Measurements from ENCODE around the gene CIAO2A. TPM values are rescaled to one million over a fixed set of nuclear protein-coding genes. Genes with fewer than 3 reads are reported as not detected.
"Not testable (repeated sequence)": the region's sequence is repeated elsewhere in the genome, so short reads cannot be mapped to it uniquely, and the experiment has no call there.

The CIAO2A gene
- polyA plus RNA-seq, 5 donors: 49.5 to 84.9 (median 64.0) TPM

DNA sequence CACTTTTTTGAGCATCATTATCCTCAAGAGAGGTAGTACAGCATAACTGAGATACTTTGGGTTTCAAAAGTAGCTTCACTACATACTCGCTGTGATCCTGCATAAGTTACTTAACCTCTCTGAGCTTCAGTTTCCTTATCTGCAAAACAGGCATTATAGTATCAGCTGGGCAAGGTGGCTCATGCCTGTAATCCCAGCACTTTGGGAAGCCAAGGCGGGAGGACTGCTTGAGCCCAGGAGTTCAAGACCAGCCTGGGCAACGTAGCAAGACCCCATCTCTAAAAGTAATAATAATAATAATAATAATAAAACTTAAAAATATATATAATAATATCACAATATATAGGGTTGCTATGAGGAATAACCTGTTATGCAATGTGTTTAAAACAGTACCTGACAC lies 10.9 kb downstream of the CIAO2A start:
- no peak for DNase-seq

GRCh38 chr15:64073496-64073895 lies 20.1 kb downstream of the CIAO2A start:
- not testable (repeated sequence) for DNase-seq

GRCh38 chr15:64072812-64073211 lies 20.8 kb downstream of the CIAO2A start:
- DNase-seq: no peak

DNA sequence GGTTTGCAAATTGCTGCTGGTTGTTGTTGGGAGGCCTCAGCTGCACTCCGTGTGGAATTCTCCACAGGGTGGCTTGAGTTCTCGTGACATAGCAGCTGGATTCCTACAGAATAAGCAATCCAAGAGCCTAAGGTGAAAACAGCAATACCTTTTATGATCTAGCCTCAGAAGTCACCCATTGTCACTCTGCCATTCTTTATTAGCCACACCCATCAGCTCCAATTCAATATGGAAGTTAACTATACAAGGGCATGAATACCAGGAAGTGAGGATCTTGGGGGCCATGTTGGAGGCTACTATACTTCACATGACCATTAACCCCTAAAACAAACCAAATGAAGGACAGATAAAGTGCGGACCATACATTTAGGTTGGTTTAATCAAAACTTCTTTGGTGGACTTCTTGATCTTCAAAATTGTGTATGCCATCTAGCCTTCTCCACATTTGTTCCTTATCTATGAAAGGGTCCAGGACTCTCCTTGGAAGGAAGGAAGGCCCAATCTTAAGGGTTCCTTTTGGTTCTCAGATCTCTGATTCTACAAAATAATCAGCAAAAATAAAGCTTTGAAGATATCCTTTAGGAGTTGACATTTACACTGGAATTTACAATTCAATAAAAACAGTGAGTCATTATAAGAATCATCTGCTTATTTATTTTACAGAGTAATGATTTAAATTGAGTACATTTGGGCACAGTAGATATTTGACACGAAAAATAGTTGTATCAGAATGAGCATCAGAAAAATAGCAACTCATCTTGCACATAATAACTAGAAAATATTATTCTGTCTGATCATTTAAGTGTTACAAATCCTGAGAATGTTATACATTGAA lies 21.5 kb downstream of the CIAO2A start:
- DNase-seq: no peak

DNA sequence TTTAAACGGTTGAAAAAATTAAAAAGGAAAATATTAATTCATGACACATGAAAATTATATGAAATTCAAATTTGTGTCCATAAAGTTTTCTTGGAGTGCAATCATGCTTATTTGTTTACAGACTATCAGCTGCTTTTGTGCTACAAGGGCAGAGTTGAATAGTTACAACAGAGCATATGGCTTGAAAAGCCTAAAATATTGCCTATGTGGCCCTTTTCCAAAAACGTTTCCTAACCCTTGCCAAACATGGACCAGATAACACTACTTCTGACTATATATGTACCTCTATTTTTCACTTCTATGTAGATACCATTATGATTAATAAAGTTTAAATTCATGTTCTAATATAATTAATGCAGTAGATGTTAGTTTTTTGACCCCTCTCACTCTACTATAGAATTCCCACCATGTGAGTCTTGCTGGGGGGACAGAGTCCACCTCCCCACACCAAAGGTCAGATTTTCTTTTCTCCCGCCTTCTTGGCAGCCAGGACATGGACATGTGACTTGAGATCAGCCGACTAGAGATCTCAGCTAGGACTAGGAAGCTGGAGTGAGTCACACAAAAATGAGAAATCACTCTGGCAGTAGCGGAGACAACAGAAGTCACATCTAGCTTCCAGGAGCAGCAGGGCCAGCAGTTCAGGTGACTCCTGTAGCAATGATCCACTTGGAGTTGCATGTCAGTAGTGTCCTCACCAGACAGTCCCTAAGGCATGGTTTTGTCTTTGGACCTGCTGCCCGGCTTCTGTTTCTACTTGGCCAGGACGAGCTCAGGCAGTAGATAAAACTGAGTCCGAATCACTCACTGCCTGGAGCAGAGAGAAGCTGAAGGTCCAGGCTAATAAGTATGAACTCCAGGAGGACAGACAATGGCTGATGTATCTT lies 22.4 kb downstream of the CIAO2A start:
- no peak for DNase-seq

DNA sequence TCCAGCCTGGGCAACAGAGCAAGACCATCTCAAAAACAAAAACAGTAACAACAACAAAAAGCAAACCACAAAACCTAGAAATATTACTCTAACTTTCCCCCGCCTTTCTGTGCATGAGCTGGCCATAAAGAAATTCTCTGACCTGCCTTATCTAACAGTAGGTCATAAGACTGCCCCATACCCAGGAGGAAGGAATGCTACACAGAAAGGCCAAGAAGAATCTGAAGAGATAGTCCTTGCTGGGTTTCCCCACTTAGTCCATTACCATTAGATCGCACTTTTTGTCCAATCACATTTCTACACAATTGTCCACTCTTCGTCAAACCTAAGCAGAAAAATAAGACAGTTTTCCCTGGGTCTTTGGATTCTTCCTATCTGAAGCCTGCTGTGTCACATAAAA lies 23.5 kb downstream of the CIAO2A start:
- DNase-seq: no peak

- no peak for DNase-seq
These were observed 25.5 kb downstream of the CIAO2A start for GRCh38 chr15:64068133-64068532.

- peak; percentile 49 to 64 for DNase-seq
These were observed 26.0 kb downstream of the CIAO2A start for GRCh38 chr15:64067564-64068030.

GRCh38 chr15:64066451-64066850 lies 27.2 kb downstream of the CIAO2A start:
- no peak for DNase-seq

- no peak for DNase-seq
These were observed 32.9 kb downstream of the CIAO2A start for GRCh38 chr15:64060716-64061115.

DNA sequence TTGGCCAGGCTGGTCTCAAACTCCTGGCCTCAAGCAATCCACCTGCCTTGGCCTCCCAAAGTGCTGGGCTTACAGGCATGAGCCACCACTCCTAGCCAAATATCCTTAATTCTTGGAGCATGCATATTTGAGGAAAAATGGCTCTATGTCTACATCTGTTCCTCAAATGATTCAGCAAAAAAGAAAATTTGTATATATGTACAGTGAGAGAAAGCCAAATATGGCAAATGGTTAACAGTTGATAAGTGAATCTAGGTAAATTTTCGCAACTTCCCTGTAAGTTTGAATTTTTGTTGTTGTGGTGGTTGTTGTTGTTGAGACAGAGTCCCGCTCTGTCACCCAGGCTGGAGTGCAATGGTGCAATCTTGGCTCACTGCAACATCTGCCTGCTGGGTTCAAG lies 34.5 kb downstream of the CIAO2A start:
- not testable (repeated sequence) for DNase-seq

DNA sequence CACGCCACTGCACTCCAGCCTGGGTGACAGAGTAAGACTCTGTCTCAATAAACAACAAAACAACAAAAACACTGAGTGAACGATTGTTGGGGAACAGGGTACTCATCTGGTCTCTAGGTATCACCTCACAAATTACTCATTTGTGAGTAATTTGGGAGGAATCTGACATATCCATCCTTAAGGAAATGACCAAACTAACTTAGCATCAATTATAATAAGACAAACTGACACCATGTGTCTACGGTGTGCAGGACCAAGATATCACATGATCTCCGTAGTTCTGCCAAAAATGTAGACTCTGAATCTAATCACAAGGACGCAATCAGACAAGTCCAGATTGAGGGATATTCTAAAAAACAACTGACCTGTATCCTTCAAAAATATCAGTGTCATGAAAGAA lies 35.4 kb downstream of the CIAO2A start:
- DNase-seq: no peak

GRCh38 chr15:64053674-64054073 lies 40.0 kb downstream of the CIAO2A start:
- not testable (repeated sequence) for DNase-seq

- DNase-seq: no peak
These were observed 40.6 kb downstream of the CIAO2A start for GRCh38 chr15:64052925-64053491.

DNA sequence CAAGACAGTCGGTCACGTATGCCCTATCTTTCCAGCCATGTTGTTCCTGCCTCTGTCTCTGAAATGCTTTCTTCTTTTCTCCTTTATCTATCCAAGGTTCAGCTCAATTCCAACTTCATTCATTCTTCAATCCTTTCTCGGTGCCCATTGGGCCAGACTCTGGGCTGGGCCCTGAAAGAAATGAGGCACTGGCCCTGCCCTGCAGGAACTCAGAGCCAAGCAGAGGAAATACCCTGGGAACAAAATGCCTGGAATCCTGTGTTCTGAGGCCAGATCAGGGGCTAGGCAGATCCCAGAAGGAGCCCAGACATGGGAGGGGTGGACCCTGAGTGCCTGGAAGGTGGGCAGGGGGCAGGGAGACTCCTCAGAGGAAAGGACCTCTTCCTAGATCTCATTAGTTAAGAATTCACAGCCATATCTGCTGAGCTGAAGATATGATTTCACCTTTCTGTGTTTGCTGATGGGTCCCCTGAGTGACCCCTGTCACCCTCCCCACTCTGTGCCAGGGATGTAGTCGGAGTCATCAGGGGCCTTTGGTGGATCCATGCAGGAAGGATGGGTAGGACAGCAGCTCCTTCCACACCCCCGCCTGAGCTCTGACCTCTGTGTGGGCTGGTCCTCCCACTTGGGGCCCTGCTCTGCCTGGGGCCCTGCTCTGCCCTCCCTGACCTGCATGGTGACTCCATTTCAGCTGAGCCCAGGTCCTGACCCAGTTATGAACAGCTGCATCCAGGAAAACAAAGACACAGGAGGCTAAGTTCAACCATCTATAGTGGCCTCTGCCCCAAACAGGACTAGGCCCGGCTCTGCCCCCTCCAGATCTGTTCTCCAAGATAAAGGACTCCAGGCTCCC lies 42.0 kb downstream of the CIAO2A start:
- no peak for DNase-seq

DNA sequence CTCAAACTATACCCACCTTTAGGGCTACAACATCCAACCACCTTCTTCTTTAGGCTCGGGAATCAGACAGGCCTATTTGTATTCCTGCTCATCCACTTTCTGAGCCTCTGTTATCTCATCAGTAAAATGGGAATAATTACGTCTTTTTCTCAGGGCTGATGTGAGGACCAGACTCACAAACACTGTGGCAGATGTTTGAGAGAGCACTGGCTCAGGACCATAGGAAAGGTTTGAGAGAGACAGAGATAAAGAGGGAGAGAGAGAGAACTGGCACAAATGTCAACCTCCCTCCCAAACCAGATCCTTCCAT lies 42.6 kb downstream of the CIAO2A start:
- no peak for DNase-seq

- DNase-seq: no peak
These were observed 43.2 kb downstream of the CIAO2A start for GRCh38 chr15:64050281-64051092.

- no peak for DNase-seq
These were observed 44.7 kb downstream of the CIAO2A start for GRCh38 chr15:64048781-64049460.

DNA sequence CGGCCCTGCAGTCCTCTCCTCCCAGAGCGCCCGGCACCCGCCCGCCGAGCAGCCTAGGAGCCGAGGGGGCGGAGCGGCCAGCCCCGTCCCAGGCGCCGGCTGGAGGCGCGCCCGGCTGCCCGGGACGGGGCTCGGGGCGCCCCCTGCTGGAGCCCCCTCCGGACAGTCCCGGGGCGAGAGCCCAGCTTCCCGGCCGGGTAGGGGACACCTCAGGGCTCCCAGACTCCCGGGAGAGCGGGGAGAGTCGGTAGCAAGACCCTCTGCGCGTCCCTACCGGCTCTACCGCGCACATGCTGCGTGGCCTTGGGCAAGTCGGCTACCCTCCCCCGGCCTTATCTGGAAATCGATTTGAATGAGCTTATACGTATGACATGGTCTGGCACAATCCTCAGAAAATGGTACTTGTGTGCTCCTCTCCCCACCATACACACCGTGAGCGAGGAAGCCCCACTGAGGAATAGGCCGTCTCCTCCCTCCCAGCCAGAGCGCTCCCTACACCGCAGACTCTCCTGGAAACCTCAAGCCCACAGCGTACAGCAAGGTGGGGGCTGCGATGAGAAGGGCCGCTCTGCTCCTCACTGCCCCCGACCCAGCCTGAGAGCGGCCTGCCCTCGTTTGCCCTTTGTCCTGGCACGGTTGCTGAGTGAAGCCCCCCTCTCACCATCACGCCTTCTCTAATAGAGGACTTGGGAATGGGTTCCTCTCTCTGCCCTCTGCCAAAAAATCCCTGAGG lies 47.1 kb downstream of the CIAO2A start, which contains the start of gene DAPK2:
TSS of gene DAPK2 (minus strand) at position 65 of the 733 bp plus-strand sequence. CDS start 6,224 bp downstream, outside the sequence.
- DNase-seq: peak; percentile 65

Measured in right lung (tissue), 5 donors.